OCI-LY1 (cell line): ENCODE data around the gene CAMTA1.

Source experiments
- CTCF ChIP-seq: fragments of 200-600 bp; sonication (generic), shearing (Covaris generic); IDR thresholded peaks from 2 replicates; pipeline ENCODE4 v1.5.1; 2017; ENCODE audit warnings: mild to moderate bottlenecking, antibody characterized with exemption, low read length, moderate library complexity, mixed read lengths
- EZH2 ChIP-seq: fragments of 200-600 bp; sonication (generic), shearing (Covaris generic); IDR thresholded peaks from 2 replicates; pipeline ENCODE4 v1.8.0; 2017; ENCODE audit warnings: borderline replicate concordance, mixed run types, mild to moderate bottlenecking, antibody characterized with exemption, low read length, moderate library complexity, mixed read lengths

GRCh38 chr1:7152655-7153054, 367.4 kb downstream of the CAMTA1 start:
- TF ChIP-seq CTCF (no peak), EZH2 (no peak)
